ENCODE measurements around the gene ZMAT5.

ZMAT5 gene

GRCh38 chr22:29732883-29733282 is 33.9 kb downstream of the ZMAT5 start:
- no peak for TF ChIP-seq CTCF (IDR thresholded peaks at IDR 0.05; ENCODE audit: borderline replicate concordance, insufficient read depth, low read depth, low read length)

GRCh38 chr22:29731058-29731850 is 35.6 kb downstream of the ZMAT5 start:
- TF ChIP-seq CTCF (IDR thresholded peaks at IDR 0.05; ENCODE audit: borderline replicate concordance, insufficient read depth, low read depth, low read length): no peak
- no peak overlapping the region for H3K4me3 ChIP-seq (ENCODE audit: low read depth, low read length)

More at GRCh38 chr22:29732883-29733282, 33.9 kb downstream of the ZMAT5 start:
- no peak overlapping the region for H3K4me3 ChIP-seq (ENCODE audit: low read depth, low read length)

GRCh38 chr22:29729161-29729560 is 37.6 kb downstream of the ZMAT5 start:
- no peak overlapping the region for H3K4me3 ChIP-seq (ENCODE audit: low read depth, low read length)
- no peak for TF ChIP-seq CTCF (IDR thresholded peaks at IDR 0.05; ENCODE audit: borderline replicate concordance, insufficient read depth, low read depth, low read length)

GRCh38 chr22:29727131-29727523 is 39.7 kb downstream of the ZMAT5 start:
- TF ChIP-seq CTCF (IDR thresholded peaks at IDR 0.05; ENCODE audit: borderline replicate concordance, insufficient read depth, low read depth, low read length): peak; percentile 56

GRCh38 chr22:29726512-29727130 is 40.2 kb downstream of the ZMAT5 start:
- H3K4me3 ChIP-seq (ENCODE audit: low read depth, low read length): no peak overlapping the region
- TF ChIP-seq CTCF (IDR thresholded peaks at IDR 0.05; ENCODE audit: borderline replicate concordance, insufficient read depth, low read depth, low read length): no peak

More at GRCh38 chr22:29727131-29727523, 39.7 kb downstream of the ZMAT5 start:
- H3K4me3 ChIP-seq (ENCODE audit: low read depth, low read length): no peak overlapping the region

- H3K4me3 ChIP-seq (ENCODE audit: low read depth, low read length): no peak overlapping the region
- no peak for TF ChIP-seq CTCF (IDR thresholded peaks at IDR 0.05; ENCODE audit: borderline replicate concordance, insufficient read depth, low read depth, low read length)
Measured at GRCh38 chr22:29726106-29726505, 40.7 kb downstream of the ZMAT5 start.

- no peak for TF ChIP-seq CTCF (IDR thresholded peaks at IDR 0.05; ENCODE audit: borderline replicate concordance, insufficient read depth, low read depth, low read length)
- H3K4me3 ChIP-seq (ENCODE audit: low read depth, low read length): no peak overlapping the region
Measured at GRCh38 chr22:29724843-29725242, 42.0 kb downstream of the ZMAT5 start.
